GM19372 (cell line): ENCODE results near the gene DMP1.
A peak's percentile ranks its signal among the peaks of the same experiment; 100 is the strongest.

Experiments used
- ATAC-seq: cut with Tn5 transposase; IDR thresholded peaks from one replicate; pipeline ENCODE4 v1.9.1; 2021; ENCODE audit warnings: mild to moderate bottlenecking, low read depth, moderate library complexity; ENCODE audit not compliant: unreplicated experiment

Gene DMP1

DNA sequence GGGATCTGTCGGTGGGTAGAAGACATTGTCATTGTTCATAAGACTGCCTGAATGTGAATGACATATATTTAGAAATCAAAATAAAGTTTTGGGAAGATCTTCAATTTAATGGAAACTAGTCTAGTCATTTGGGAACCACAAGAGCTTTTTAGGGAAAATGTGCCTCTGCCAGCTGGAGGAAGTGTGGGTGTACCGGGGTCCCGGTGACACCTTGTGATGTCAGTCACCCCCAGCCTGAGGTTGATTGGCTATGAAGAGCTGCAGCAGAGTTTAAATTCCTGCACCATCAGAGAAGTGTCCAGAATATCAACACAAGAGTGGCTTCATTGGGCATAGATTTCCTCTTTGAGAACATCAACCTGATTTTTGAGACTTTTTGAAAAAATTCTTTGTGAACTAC, at the start of gene DMP1:
Gene DMP1 (plus strand): TSS at position 301 of the 400 bp plus-strand sequence. CDS start 6,213 bp downstream, outside the sequence.
- ATAC-seq = no peak

GRCh38 chr4:87601361-87601760, 48.7 kb upstream of the DMP1 start:
- no peak for ATAC-seq

- ATAC-seq = no peak
Measured at GRCh38 chr4:87608229-87608628, 41.9 kb upstream of the DMP1 start, which contains the start of gene DSPP. Gene DSPP, plus strand, starts transcription at chr4:87608529. Its CDS starts 2,380 bp downstream, at chr4:87610909.

DNA sequence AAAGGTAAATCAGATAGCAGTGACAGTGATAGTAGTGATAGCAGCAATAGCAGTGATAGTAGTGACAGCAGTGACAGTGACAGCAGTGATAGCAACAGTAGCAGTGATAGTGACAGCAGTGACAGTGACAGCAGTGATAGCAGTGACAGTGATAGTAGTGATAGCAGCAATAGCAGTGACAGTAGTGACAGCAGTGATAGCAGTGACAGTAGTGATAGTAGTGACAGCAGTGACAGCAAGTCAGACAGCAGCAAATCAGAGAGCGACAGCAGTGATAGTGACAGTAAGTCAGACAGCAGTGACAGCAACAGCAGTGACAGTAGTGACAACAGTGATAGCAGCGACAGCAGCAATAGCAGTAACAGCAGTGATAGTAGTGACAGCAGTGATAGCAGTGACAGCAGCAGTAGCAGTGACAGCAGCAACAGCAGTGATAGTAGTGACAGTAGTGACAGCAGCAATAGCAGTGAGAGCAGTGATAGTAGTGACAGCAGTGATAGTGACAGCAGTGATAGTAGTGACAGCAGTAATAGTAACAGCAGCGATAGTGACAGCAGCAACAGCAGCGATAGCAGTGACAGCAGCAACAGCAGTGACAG, 35.7 kb upstream of the DMP1 start:
- no peak for ATAC-seq

- ATAC-seq = no peak
Measured at GRCh38 chr4:87616268-87616667, 33.8 kb upstream of the DMP1 start.

DNA sequence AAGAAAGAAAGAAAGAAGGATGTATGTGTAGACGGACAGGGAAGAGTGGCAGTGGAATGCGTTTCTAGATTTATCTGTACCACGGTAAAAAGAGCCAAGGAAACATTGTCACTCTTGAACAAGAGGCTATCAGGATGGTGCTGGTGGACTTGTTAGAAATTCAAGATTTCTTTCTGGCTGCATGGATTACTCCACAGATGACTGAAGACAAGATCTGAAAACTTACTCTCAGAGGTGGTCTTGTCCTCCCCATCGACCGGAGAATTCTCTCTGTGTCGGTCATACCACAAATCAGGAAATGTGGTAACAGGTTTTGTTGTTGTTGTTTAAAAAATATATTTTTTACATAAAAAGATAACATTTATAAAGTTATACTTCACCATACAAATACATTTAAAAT, 30.0 kb upstream of the DMP1 start:
- ATAC-seq = no peak

DNA sequence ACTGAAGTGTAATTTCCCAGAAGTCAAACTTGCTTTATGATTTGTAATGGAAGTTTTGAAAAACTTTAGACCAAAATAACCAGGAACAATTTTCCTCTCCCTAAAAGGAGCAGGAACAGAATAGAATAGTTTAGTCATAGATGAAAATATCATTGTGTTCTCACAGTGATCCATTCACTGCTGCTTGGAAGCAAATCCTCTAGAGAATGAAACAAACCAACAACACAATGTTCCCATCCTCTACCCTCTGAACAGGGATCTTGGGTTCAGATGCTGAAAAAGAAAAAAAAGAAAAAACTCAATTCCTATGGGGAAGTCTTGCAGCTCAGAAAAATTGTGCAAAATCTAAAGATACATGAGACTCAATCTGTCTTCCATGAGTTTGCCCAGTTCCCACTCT, 29.6 kb upstream of the DMP1 start:
- ATAC-seq = no peak

DNA sequence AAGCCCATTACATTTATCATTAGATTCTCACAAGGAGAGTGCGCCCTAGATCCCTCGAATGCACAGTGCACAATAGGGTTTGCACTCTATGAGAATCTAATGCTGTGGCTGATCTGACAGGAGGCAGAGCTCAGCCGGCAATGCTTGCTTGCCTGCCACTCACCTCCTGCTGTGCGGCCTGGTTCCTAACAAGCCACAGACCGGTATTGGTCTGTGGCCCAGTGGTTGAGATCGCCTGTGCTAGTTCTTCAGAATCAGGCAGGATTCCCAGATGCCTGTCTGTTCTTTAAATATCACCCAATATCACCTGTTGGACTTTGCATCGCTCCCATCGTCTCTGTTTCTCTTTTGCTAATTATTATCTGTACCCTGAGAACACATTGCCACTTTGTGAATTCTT, 27.8 kb upstream of the DMP1 start:
- no peak for ATAC-seq

- no peak for ATAC-seq
Measured at GRCh38 chr4:87624698-87625097, 25.4 kb upstream of the DMP1 start.

DNA sequence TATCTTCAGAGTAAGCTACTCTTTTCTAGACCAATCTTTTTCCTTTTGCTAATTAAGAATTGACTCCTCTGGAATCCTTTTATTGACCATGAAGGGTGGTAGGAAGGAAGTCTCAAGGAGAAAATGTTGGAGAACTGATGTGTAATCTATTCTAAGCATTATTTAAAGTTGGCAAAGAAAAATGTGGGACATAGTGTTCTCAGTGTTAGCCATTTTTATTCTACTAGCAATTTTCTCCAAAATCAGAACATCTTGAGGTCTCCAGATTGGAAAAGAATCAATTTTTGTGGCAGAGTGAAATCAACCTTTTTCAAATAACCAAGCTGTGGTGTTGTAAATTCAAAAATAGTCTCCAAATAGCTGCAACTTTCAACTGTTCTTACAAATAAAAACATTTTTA, 18.4 kb upstream of the DMP1 start:
- no peak for ATAC-seq

DNA sequence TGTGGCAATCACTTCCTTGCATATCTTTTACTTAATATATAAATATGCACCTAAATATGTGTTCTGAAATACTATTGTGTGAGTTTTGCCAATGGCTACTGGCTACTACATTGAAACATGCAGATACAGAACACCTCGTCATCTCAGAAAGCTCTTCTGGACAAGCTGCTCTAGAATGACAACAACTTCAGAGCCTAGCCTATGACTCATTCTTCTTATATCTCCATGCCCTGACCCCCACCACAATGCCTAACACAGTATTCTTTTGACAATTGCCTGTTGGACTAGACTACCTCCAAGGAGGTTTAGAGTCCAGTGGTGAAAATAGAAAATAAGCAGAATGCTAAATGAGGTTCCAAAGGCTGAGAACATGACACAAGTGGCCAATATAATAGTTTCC, 17.6 kb upstream of the DMP1 start:
- ATAC-seq = no peak

DNA sequence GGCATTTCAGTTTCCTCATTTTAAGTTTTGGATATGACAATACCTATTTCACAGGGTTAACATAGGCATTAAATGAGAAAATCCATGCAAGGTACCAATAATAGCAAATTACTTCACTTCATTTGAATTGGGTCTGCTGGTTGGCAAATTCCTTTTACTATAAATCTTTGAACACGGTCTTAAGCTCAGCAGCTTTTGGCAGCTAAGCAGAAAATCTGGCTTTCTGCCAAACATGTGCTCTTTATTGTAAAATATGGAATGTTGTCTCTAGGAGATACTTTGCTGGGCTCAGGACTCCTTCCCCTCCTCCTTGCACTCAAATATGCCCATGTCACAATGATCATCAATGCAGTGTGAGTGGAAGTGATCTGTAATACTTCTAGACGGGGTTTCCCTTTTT, 16.8 kb upstream of the DMP1 start:
- no peak for ATAC-seq

DNA sequence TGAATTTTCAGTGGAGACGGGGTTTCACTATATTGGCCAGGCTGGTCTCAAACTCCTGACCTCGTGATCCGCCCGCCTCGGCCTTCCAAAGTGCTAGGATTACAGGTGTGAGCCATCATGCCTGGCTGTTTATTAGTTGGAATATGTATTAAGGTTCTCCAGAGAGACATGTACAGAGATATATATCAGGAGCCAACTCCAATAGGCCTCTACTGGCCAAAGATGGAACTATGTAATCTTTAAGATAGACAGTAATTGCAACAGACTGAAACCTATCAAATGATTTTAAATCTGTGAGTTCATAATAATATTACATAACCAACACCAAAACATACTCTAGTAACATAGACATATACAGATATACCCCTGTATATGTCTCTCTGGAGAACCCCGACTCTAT, 5.8 kb upstream of the DMP1 start:
- ATAC-seq = no peak

DNA sequence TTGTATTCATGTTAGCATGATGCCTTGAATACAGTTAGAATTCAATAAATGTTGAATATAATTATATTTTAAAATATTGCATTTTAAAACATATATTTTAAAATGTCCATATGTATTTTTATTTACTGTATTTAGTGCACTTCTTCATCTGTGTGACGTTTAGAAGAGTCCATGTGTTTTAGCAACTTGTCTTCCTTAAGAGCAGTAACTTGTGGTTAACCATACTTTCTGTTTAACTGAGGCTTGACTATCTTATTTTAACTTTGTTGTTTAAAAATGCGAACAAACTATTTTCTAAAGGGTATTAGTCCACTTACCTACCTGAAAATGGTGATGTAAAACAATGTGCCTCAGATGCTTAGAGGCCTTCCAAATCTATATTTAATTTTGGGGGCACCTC, 858 bp downstream of the DMP1 start:
- no peak for ATAC-seq

DNA sequence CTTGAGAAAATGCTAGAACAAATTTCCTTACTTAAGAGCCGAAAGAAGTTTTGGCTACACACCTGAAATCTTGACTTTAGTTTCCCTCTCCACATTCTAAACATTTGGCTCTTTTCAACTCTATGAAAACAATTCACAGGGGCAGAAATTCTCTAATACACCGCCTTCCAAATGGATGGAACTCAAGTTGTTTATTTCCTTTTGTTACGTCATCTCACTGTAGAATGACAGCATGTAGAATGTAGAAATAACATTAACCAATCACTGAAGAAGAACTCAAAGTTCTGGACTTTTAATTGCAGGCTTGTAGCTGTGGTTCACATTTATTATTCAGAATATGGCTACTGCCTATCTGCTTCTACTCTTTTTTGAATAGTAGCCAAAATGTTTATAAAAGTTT, 1.9 kb downstream of the DMP1 start:
- no peak for ATAC-seq

DNA sequence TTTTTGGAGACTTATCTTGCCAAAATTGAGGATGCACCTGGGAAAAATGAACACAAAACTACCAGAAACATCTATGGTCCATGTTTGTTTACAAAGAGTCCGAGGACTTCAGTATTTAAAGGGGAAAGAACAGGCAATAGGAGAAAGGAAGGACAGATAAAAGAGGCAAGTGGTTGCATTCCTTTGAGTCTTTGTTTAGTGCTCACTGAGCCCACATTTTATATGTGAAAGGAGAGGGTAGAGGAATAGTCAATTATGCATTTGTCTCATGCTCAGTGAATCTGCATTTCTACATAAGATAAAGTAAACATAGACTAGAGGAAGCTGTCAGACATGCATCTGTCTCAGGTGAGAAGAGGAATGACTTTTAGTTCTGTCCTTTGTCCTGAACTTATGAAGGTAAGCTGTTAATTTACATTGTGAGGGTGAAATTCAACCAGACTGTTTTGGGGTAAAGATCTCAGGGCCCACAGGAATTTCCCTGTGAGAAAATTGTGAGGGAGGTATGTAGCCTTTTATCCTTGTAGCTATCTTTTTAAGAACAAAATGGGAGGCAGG, 4.5 kb downstream of the DMP1 start:
- ATAC-seq = no peak

DNA sequence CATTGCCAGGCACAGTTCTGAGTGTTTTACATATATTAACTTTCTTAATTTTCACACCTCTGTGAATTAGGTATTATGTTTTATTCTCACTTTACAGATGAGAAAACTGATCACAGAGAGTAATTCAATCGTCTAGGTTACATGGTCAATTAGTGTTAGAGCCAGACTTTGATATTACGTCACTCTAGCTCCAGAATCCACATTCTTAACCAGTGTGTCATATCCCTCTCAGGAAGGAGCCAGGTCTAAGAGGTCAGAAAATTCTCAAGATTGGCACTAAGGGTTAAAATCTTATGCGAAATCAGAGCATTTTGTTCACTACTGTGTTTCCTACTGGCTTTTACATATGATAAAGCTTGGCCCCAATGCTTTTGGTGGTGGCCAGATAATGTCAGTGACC, 7.4 kb downstream of the DMP1 start:
- ATAC-seq = no peak

DNA sequence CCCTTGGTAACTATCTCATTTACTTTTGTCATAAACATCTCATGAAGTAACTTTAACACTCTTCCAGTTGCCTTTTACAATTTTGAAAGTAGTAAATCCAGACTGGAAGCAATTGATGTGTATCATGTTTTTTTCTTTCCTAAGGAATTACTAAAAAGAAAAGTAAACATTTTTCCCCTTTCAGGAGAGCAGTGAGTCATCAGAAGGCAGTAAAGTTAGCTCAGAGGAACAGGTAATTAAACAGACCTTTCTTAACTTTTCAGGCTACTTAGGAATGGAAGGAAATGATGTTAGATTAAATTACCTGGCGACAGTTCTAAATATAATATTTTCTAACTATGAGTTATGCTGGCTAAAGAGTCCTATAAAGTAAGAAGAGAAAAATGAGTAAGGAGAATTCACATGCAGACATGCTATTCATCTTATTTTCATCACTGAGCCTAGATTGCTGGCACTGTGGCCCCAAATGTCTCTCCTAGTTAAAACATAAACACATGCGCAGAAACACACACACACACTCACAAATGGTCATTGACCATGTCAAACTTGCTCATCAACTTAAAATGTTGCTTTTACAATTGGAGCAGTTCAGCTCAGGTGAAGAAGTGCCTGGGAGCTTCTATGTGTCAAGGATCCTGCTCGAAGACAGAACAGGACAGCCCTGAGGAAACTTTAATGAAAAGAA, 9.3 kb downstream of the DMP1 start:
- ATAC-seq = no peak

DNA sequence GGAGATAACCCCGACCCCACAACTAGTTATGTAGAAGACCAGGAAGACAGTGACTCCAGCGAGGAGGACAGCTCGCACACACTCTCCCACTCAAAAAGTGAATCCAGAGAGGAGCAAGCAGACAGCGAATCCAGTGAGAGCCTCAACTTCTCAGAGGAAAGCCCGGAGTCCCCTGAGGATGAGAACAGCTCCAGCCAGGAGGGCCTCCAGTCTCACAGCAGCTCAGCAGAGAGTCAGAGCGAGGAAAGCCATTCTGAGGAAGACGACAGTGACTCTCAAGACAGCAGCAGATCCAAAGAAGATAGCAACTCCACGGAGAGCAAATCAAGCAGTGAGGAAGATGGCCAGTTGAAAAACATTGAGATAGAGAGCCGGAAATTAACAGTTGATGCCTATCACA, 12.8 kb downstream of the DMP1 start:
- ATAC-seq = no peak

DNA sequence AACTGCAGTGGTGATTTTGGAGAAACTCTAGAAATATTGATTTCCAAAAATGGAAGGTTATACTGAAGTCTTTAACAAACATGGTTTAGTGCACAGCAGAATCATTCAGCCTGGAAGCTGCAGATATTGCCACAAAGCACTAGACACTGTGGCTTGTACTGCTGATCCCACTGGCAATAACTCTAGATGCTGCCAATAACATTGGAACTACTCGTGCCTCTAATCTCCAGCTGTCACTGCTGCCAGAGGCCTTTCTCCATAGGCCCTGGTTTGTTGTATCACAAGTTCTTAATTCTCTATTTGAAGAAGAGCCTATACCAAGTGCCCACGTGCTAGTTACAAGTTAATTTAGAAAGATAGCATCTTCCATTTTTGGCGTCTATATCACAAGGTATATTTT, 19.3 kb downstream of the DMP1 start:
- no peak for ATAC-seq

DNA sequence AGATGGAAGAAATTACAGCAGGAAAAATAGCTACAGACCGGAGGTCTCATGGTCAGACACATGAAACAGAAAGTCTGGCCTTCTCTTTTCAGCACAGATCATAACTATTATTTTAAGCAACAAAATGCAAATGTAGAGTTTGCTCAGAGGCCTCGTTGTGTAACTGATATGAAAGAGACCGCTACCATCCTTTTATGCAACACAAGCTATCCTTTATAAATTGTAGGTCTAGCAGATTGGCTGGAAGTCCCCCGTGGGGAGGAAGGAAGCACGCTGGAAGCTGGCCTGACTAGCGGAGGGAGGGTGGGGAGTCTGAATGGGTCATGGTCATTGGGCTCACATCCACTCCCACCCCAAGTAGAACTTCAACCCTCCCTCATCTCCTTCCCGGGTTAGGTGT, 27.7 kb downstream of the DMP1 start:
- peak; percentile 76 for ATAC-seq
